ENCODE measurements around the gene RERG.

RERG gene

GRCh38 chr12:15220915-15221885, at the start of gene RERG:
TSS of gene RERG (minus strand) at chr12:15221417. CDS start at chr12:15217489, 3,928 bp downstream.
- H3K36me3 Mint-ChIP-seq, result no peaks in the 10 kb centered on the region
- peak within 1 kb of the TSS; percentile 72 for H3K4me3 Mint-ChIP-seq
- peaks cover 13% of the 10 kb centered on the region for H3K4me1 Mint-ChIP-seq
- peak; percentile 94 for ATAC-seq
- H3K27me3 Mint-ChIP-seq, result peaks cover 42% of the 10 kb centered on the region
- no peak within 1 kb of the TSS for H3K27ac Mint-ChIP-seq
- no peaks in the 10 kb centered on the region for H3K9me3 Mint-ChIP-seq

- Mint-ChIP-seq H3K36me3 (no peaks in the 10 kb centered on the region), H3K27ac (no peak overlapping the region), H3K27me3 (peaks cover 18% of the 10 kb centered on the region), H3K4me1 (no peaks in the 10 kb centered on the region), H3K9me3 (peaks cover 3% of the 10 kb centered on the region), H3K4me3 (no peak overlapping the region)
- no peak for ATAC-seq
These were observed 49.4 kb upstream of the RERG start for GRCh38 chr12:15270591-15270990.

- Mint-ChIP-seq H3K36me3 (no peaks in the 10 kb centered on the region), H3K27ac (no peak overlapping the region), H3K9me3 (peaks cover 3% of the 10 kb centered on the region), H3K4me1 (no peaks in the 10 kb centered on the region), H3K4me3 (no peak overlapping the region), H3K27me3 (peaks cover 18% of the 10 kb centered on the region)
- ATAC-seq, result no peak
These were observed 47.8 kb upstream of the RERG start for GRCh38 chr12:15268927-15269552.

GRCh38 chr12:15268309-15268708, 47.1 kb upstream of the RERG start:
- Mint-ChIP-seq H3K27ac (no peak overlapping the region), H3K36me3 (no peaks in the 10 kb centered on the region), H3K4me3 (no peak overlapping the region), H3K9me3 (peaks cover 3% of the 10 kb centered on the region), H3K4me1 (no peaks in the 10 kb centered on the region), H3K27me3 (peaks cover 18% of the 10 kb centered on the region)
- no peak for ATAC-seq

- H3K36me3 Mint-ChIP-seq, result no peaks in the 10 kb centered on the region
- peaks cover 8% of the 10 kb centered on the region for H3K27me3 Mint-ChIP-seq
- no peak overlapping the region for H3K27ac Mint-ChIP-seq
- H3K4me3 Mint-ChIP-seq, result no peak overlapping the region
- peaks cover 3% of the 10 kb centered on the region for H3K9me3 Mint-ChIP-seq
- H3K4me1 Mint-ChIP-seq, result no peaks in the 10 kb centered on the region
- no peak for ATAC-seq
These were observed 44.7 kb upstream of the RERG start for GRCh38 chr12:15265875-15266274.

GRCh38 chr12:15256761-15257160, 35.5 kb upstream of the RERG start:
- Mint-ChIP-seq H3K36me3 (peaks cover 6% of the 10 kb centered on the region), H3K4me3 (no peak overlapping the region), H3K9me3 (peaks cover 10% of the 10 kb centered on the region), H3K27ac (no peak overlapping the region), H3K4me1 (no peaks in the 10 kb centered on the region), H3K27me3 (peaks cover 57% of the 10 kb centered on the region)
- no peak for ATAC-seq

GRCh38 chr12:15253990-15254389, 32.8 kb upstream of the RERG start:
- no peak for ATAC-seq
- Mint-ChIP-seq H3K27ac (no peak overlapping the region), H3K4me3 (no peak overlapping the region), H3K27me3 (peaks cover 77% of the 10 kb centered on the region), H3K9me3 (peaks cover 10% of the 10 kb centered on the region), H3K4me1 (no peaks in the 10 kb centered on the region), H3K36me3 (peaks cover 6% of the 10 kb centered on the region)

- Mint-ChIP-seq H3K36me3 (no peaks in the 10 kb centered on the region), H3K27me3 (peaks cover 81% of the 10 kb centered on the region), H3K9me3 (peaks cover 16% of the 10 kb centered on the region), H3K4me3 (no peak overlapping the region), H3K4me1 (no peaks in the 10 kb centered on the region), H3K27ac (no peak overlapping the region)
- no peak for ATAC-seq
These were observed 23.7 kb upstream of the RERG start for GRCh38 chr12:15244926-15245325.

- peaks cover 81% of the 10 kb centered on the region for H3K27me3 Mint-ChIP-seq
These were observed 23.1 kb upstream of the RERG start for GRCh38 chr12:15244341-15244740.

GRCh38 chr12:15243102-15243501, 21.9 kb upstream of the RERG start:
- Mint-ChIP-seq H3K27ac (no peak overlapping the region), H3K4me1 (no peaks in the 10 kb centered on the region), H3K4me3 (no peak overlapping the region), H3K9me3 (peaks cover 11% of the 10 kb centered on the region), H3K36me3 (no peaks in the 10 kb centered on the region), H3K27me3 (peaks cover 81% of the 10 kb centered on the region)
- ATAC-seq, result no peak

More at GRCh38 chr12:15244341-15244740, 23.1 kb upstream of the RERG start:
- ATAC-seq, result no peak
- no peak overlapping the region for H3K27ac Mint-ChIP-seq
- H3K4me3 Mint-ChIP-seq, result no peak overlapping the region
- H3K36me3 Mint-ChIP-seq, result no peaks in the 10 kb centered on the region
- no peaks in the 10 kb centered on the region for H3K4me1 Mint-ChIP-seq
- H3K9me3 Mint-ChIP-seq, result peaks cover 16% of the 10 kb centered on the region

GRCh38 chr12:15240898-15241297, 19.7 kb upstream of the RERG start:
- no peak for ATAC-seq
- Mint-ChIP-seq H3K27ac (no peak overlapping the region), H3K36me3 (no peaks in the 10 kb centered on the region), H3K4me3 (no peak overlapping the region), H3K9me3 (no peaks in the 10 kb centered on the region), H3K4me1 (no peaks in the 10 kb centered on the region), H3K27me3 (peaks cover 70% of the 10 kb centered on the region)

GRCh38 chr12:15234508-15234907, 13.3 kb upstream of the RERG start:
- H3K4me1 Mint-ChIP-seq, result no peaks in the 10 kb centered on the region
- H3K27me3 Mint-ChIP-seq, result peaks cover 29% of the 10 kb centered on the region
- H3K4me3 Mint-ChIP-seq, result no peak overlapping the region
- H3K36me3 Mint-ChIP-seq, result no peaks in the 10 kb centered on the region
- no peak overlapping the region for H3K27ac Mint-ChIP-seq
- ATAC-seq, result no peak
- H3K9me3 Mint-ChIP-seq, result no peaks in the 10 kb centered on the region

GRCh38 chr12:15234011-15234410, 12.8 kb upstream of the RERG start:
- Mint-ChIP-seq H3K27ac (no peak overlapping the region), H3K4me1 (no peaks in the 10 kb centered on the region), H3K9me3 (no peaks in the 10 kb centered on the region), H3K27me3 (peaks cover 26% of the 10 kb centered on the region), H3K36me3 (no peaks in the 10 kb centered on the region), H3K4me3 (no peak overlapping the region)
- ATAC-seq, result peak; percentile 54

GRCh38 chr12:15232959-15233358, 11.7 kb upstream of the RERG start:
- Mint-ChIP-seq H3K4me1 (no peaks in the 10 kb centered on the region), H3K27me3 (peaks cover 26% of the 10 kb centered on the region)

GRCh38 chr12:15231493-15231892, 10.3 kb upstream of the RERG start:
- Mint-ChIP-seq H3K27me3 (peaks cover 30% of the 10 kb centered on the region), H3K9me3 (no peaks in the 10 kb centered on the region), H3K27ac (no peak overlapping the region), H3K4me3 (no peak overlapping the region), H3K4me1 (no peaks in the 10 kb centered on the region), H3K36me3 (no peaks in the 10 kb centered on the region)
- no peak for ATAC-seq

More at GRCh38 chr12:15232959-15233358, 11.7 kb upstream of the RERG start:
- Mint-ChIP-seq H3K36me3 (no peaks in the 10 kb centered on the region), H3K4me3 (no peak overlapping the region), H3K27ac (no peak overlapping the region), H3K9me3 (no peaks in the 10 kb centered on the region)
- peak; percentile 26 for ATAC-seq

- H3K4me3 Mint-ChIP-seq, result no peak overlapping the region
- H3K36me3 Mint-ChIP-seq, result no peaks in the 10 kb centered on the region
- ATAC-seq, result no peak
- H3K4me1 Mint-ChIP-seq, result no peaks in the 10 kb centered on the region
- no peaks in the 10 kb centered on the region for H3K9me3 Mint-ChIP-seq
- no peak overlapping the region for H3K27ac Mint-ChIP-seq
- peaks cover 32% of the 10 kb centered on the region for H3K27me3 Mint-ChIP-seq
These were observed 9.5 kb upstream of the RERG start for GRCh38 chr12:15230751-15231150.

Data from stimulated activated memory B cell treated with anti-CD40 and anti-IgM and Interleukin-4, amounts not matched to agents 10 μg/mL and 1 μg/mL and 100 μg/mL, for 72 hours (primary cell).